Osteocyte (in vitro differentiated cells): ENCODE data around the gene PLA2G4A. TPM values are rescaled to one million over a fixed set of nuclear protein-coding genes. Genes with fewer than 3 reads are reported as not detected.
A peak's percentile ranks its signal among the peaks of the same experiment; 100 is the strongest.

ENCODE experiments used
- DNase-seq: peaks from one replicate; pipeline ENCODE4 v3.0.0; 2021; ENCODE audit warnings: mixed read lengths; ENCODE audit not compliant: unreplicated experiment; ENCODE audit errors: extremely low spot score
- H3K27ac Mint-ChIP-seq: one replicate; pipeline ENCODE4 v1.8.0; 2021; ENCODE audit warnings: mild to moderate bottlenecking, mixed read lengths; ENCODE audit not compliant: unreplicated experiment
- H3K27me3 Mint-ChIP-seq: one replicate; pipeline ENCODE4 v1.8.0; 2021; ENCODE audit warnings: mixed read lengths; ENCODE audit not compliant: unreplicated experiment
- H3K36me3 Mint-ChIP-seq: one replicate; pipeline ENCODE4 v1.8.0; 2021; ENCODE audit warnings: mixed read lengths; ENCODE audit not compliant: unreplicated experiment
- H3K4me1 Mint-ChIP-seq: one replicate; pipeline ENCODE4 v1.8.0; 2021; ENCODE audit warnings: mixed read lengths; ENCODE audit not compliant: unreplicated experiment
- H3K4me3 Mint-ChIP-seq: one replicate; pipeline ENCODE4 v1.8.0; 2021; ENCODE audit warnings: mild to moderate bottlenecking, moderate library complexity, mixed read lengths; ENCODE audit not compliant: unreplicated experiment
- H3K9me3 Mint-ChIP-seq: one replicate; pipeline ENCODE4 v1.8.0; 2021; ENCODE audit warnings: mixed read lengths; ENCODE audit not compliant: unreplicated experiment
- total RNA-seq: library from RNA; stranded (reverse); gene quantifications from 2 replicates; pipeline ENCODE4 v1.2.1, GENCODE V29; 2021
- TF ChIP-seq, protein P1 (sequence below): fragments of 200-600 bp; sonication (generic); IDR thresholded peaks from 2 replicates; pipeline ENCODE4 v1.5.0; 2021; ENCODE audit warnings: antibody characterized with exemption, mild to moderate bottlenecking, moderate library complexity

PLA2G4A gene
- total RNA-seq, 1 donor from 2014 or later, result 2.4 TPM

DNA sequence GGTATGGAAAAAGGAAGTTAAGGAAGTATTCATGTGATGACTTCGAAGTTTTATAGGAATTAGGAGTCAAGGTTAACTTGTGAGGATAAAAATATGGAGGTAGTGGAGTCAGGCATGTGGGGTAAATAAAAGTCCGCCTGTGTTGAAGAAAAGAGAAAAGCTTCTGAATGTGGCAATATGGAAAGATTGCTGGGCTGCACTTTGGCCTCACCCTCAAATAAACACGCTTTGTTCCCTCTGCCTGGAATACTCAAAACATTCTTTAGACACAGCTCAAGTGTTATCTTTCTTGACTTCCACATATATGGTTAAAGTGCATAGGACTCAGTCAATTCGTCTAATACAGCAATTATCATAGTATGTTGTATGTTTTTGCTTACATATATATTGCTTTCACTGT is 137.7 kb downstream of the PLA2G4A start:
- no peaks in the 10 kb centered on the region for H3K27me3 Mint-ChIP-seq
- DNase-seq, result no peak
- TF ChIP-seq, protein P1, sequence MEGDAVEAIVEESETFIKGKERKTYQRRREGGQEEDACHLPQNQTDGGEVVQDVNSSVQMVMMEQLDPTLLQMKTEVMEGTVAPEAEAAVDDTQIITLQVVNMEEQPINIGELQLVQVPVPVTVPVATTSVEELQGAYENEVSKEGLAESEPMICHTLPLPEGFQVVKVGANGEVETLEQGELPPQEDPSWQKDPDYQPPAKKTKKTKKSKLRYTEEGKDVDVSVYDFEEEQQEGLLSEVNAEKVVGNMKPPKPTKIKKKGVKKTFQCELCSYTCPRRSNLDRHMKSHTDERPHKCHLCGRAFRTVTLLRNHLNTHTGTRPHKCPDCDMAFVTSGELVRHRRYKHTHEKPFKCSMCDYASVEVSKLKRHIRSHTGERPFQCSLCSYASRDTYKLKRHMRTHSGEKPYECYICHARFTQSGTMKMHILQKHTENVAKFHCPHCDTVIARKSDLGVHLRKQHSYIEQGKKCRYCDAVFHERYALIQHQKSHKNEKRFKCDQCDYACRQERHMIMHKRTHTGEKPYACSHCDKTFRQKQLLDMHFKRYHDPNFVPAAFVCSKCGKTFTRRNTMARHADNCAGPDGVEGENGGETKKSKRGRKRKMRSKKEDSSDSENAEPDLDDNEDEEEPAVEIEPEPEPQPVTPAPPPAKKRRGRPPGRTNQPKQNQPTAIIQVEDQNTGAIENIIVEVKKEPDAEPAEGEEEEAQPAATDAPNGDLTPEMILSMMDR, result no peak
- H3K27ac Mint-ChIP-seq, result no peak overlapping the region
- no peaks in the 10 kb centered on the region for H3K36me3 Mint-ChIP-seq
- peaks cover 8% of the 10 kb centered on the region for H3K9me3 Mint-ChIP-seq
- H3K4me1 Mint-ChIP-seq, result no peaks in the 10 kb centered on the region
- H3K4me3 Mint-ChIP-seq, result no peak overlapping the region

DNA sequence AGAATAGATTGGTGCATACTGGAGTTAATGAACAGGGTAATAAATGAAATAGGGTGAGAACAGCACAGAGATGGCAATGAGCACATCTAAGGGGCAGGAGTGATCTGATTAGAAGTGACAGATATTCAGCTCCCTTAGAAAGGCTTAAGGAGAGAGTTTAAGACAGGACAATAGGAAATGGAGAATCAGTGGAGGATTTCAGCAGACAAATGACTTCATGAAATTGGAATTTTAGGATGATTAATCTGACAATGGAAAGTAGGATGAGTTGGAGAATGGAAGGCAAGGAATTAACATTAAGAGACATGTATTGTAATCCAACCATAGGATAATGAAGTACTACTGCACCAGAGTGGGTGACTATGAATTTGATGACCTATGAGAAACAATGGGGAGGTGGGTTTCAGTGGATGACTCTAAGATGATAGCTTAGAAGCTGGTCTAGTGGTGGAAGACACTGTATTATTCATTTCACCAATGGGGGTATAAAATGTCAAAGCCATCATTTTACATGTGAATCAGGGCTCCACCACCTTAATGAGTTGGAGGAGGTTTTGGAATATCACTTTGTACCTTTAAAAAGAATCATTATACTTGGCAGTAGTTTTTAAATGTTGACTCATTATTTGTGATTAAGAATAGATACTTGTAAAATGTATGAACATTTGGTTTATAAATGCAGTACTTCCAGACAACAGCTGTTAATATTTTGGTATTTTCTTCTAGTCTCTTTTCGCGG is 139.1 kb downstream of the PLA2G4A start:
- TF ChIP-seq, protein P1, result no peak
- no peak for DNase-seq
- no peaks in the 10 kb centered on the region for H3K36me3 Mint-ChIP-seq
- no peak overlapping the region for H3K4me3 Mint-ChIP-seq
- H3K27me3 Mint-ChIP-seq, result no peaks in the 10 kb centered on the region
- no peaks in the 10 kb centered on the region for H3K4me1 Mint-ChIP-seq
- peaks cover 8% of the 10 kb centered on the region for H3K9me3 Mint-ChIP-seq
- H3K27ac Mint-ChIP-seq, result no peak overlapping the region

DNA sequence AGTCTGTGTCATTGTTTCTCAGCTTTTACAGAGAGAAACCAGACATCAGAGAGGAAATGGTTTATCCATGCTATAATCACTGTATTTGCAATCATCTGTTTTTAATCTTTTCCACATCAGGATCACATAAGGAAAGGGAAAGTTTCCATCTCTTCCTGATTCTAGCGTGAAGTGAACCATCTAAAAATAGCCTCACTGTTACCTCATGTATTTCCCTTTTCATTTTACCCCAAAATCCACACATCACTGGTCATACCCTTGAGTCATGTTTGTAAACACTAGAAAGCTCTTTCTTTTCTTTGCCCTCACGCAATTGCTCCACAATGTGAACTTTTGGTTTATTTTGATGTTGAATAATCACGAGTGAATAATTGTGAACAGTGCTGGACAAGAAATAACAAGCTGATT is 146.0 kb downstream of the PLA2G4A start:
- TF ChIP-seq, protein P1, result no peak
- Mint-ChIP-seq H3K27me3 (no peaks in the 10 kb centered on the region), H3K27ac (peak overlapping the region; percentile 89), H3K4me1 (peaks cover 21% of the 10 kb centered on the region), H3K36me3 (no peaks in the 10 kb centered on the region), H3K4me3 (peak overlapping the region; percentile 46), H3K9me3 (peaks cover 6% of the 10 kb centered on the region)
- DNase-seq, result no peak

DNA sequence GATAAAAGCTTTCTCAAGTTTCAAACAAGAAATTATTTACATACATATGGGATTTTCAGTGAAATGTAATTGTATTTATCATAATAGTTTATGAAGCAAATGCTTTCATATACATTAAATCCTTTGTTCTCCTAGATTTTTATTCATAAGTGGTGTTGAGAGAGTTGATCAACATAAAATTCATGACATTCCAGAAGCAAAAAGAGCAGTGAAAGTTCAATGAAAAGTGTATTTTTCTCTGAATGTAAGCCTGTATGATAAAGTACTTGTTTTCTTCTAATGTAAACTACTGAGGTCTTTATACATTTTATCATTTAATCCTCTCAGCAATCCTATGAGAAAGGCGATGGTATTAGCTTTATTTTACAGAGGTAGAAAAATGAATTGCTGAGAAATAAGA is 146.5 kb downstream of the PLA2G4A start:
- Mint-ChIP-seq H3K36me3 (no peaks in the 10 kb centered on the region), H3K4me3 (no peak overlapping the region), H3K27me3 (no peaks in the 10 kb centered on the region), H3K4me1 (peaks cover 21% of the 10 kb centered on the region), H3K9me3 (peaks cover 2% of the 10 kb centered on the region), H3K27ac (peak overlapping the region; percentile 89)
- TF ChIP-seq, protein P1, result no peak
- DNase-seq, result no peak

DNA sequence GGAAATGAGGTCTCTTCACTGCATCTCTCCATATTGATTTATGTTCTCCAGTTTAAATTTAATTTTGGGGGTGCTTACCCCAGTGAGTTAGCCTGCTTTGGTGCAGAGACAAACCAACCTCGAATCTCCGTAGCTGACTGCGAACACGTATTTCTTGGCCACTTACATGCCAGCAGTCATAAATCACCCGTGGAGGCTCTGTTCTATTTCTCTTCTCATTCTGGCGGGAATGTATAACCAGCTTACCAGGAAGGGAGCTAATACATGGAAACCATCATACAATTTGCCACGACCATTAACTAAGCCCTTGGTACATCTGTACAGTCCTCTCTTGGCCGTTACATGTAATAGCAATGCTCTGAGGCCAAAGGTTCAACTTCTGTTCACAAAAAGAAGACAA is 148.0 kb downstream of the PLA2G4A start:
- no peaks in the 10 kb centered on the region for H3K36me3 Mint-ChIP-seq
- DNase-seq, result no peak
- no peaks in the 10 kb centered on the region for H3K27me3 Mint-ChIP-seq
- no peak overlapping the region for H3K27ac Mint-ChIP-seq
- no peak overlapping the region for H3K4me3 Mint-ChIP-seq
- TF ChIP-seq, protein P1, result no peak
- peaks cover 21% of the 10 kb centered on the region for H3K4me1 Mint-ChIP-seq
- no peaks in the 10 kb centered on the region for H3K9me3 Mint-ChIP-seq
